Parathyroid adenoma (tissue), 2 donors: ENCODE measurements around the gene KRTAP10-9.

Source experiments
- H2AFZ ChIP-seq: fragments of 300-600 bp; sonication (generic); one replicate; pipeline ENCODE4 v1.7.0; 2017; ENCODE audit warnings: antibody characterized with exemption, mild to moderate bottlenecking
- H3K27ac ChIP-seq: fragments of 300-600 bp; sonication (generic); one replicate; pipeline ENCODE4 v1.7.0; 2017
- H3K27me3 ChIP-seq: fragments of 300-600 bp; sonication (generic); one replicate; pipeline ENCODE4 v1.7.0; 2017; ENCODE audit warnings: low read length; ENCODE audit not compliant: control insufficient read depth, insufficient read depth
- H3K36me3 ChIP-seq: fragments of 300-600 bp; sonication (generic); one replicate; pipeline ENCODE4 v1.7.0; 2017; ENCODE audit warnings: low read length; ENCODE audit not compliant: control insufficient read depth, insufficient read depth
- H3K4me1 ChIP-seq: fragments of 300-600 bp; sonication (generic); one replicate; pipeline ENCODE4 v1.7.0; 2017; ENCODE audit warnings: control low read depth
- H3K4me2 ChIP-seq: fragments of 300-600 bp; sonication (generic); one replicate; pipeline ENCODE4 v1.7.0; 2017; ENCODE audit warnings: low read length
- H3K4me3 ChIP-seq: fragments of 300-600 bp; sonication (generic); one replicate; pipeline ENCODE4 v1.7.0; 2017; ENCODE audit warnings: low read depth, low read length
- H3K79me2 ChIP-seq: fragments of 300-600 bp; sonication (generic); one replicate; pipeline ENCODE4 v1.7.0; 2017; ENCODE audit warnings: control low read depth
- H3K9ac ChIP-seq: fragments of 300-600 bp; sonication (generic); one replicate; pipeline ENCODE4 v1.7.0; 2017; ENCODE audit warnings: mild to moderate bottlenecking
- H3K9me3 ChIP-seq: fragments of 300-600 bp; sonication (generic); one replicate; pipeline ENCODE4 v1.7.0; 2017; ENCODE audit warnings: low read length; ENCODE audit not compliant: control insufficient read depth
- TF ChIP-seq, protein P1 (sequence below): fragments of 300-600 bp; sonication (generic); IDR thresholded peaks from one replicate; pipeline ENCODE4 v1.7.0; 2017; ENCODE audit warnings: antibody characterized with exemption, mild to moderate bottlenecking
- donor health status: primary hyperparathyroidism.

The KRTAP10-9 gene

DNA sequence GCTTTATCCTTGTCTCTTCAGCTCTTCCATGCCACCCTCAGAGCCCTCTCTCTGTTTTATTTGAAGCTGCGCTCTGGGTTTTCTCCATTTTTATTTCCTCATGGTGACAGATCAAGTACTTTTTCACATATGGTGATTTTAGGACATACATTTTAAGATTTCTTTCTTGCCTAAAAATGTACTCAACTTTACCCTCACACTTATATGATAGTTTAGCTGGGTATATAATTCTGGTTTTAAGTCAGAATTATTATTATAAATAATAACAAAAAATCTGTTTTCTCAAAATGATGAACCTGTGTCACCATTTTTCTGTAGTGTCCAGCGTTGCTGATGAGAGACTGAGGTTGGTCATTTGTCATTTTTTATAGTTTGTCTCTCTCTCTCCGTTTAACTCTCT, 45.7 kb upstream of the KRTAP10-9 start:
- Histone ChIP-seq H3K36me3 (no peaks in the 10 kb centered on the region), H3K4me3 (no peak overlapping the region), H3K79me2 (no peaks in the 10 kb centered on the region), H2AFZ (no peak overlapping the region), H3K4me2 (no peak overlapping the region), H3K27me3 (no peaks in the 10 kb centered on the region), H3K9me3 (no peaks in the 10 kb centered on the region), H3K27ac (no peak overlapping the region), H3K4me1 (no peaks in the 10 kb centered on the region), H3K9ac (no peak overlapping the region)
- TF ChIP-seq, protein P1, sequence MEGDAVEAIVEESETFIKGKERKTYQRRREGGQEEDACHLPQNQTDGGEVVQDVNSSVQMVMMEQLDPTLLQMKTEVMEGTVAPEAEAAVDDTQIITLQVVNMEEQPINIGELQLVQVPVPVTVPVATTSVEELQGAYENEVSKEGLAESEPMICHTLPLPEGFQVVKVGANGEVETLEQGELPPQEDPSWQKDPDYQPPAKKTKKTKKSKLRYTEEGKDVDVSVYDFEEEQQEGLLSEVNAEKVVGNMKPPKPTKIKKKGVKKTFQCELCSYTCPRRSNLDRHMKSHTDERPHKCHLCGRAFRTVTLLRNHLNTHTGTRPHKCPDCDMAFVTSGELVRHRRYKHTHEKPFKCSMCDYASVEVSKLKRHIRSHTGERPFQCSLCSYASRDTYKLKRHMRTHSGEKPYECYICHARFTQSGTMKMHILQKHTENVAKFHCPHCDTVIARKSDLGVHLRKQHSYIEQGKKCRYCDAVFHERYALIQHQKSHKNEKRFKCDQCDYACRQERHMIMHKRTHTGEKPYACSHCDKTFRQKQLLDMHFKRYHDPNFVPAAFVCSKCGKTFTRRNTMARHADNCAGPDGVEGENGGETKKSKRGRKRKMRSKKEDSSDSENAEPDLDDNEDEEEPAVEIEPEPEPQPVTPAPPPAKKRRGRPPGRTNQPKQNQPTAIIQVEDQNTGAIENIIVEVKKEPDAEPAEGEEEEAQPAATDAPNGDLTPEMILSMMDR: no peak

- TF ChIP-seq, protein P1: no peak
- no peaks in the 10 kb centered on the region for H3K27me3 ChIP-seq
Measured at GRCh38 chr21:44582055-44582454, 44.8 kb upstream of the KRTAP10-9 start.

DNA sequence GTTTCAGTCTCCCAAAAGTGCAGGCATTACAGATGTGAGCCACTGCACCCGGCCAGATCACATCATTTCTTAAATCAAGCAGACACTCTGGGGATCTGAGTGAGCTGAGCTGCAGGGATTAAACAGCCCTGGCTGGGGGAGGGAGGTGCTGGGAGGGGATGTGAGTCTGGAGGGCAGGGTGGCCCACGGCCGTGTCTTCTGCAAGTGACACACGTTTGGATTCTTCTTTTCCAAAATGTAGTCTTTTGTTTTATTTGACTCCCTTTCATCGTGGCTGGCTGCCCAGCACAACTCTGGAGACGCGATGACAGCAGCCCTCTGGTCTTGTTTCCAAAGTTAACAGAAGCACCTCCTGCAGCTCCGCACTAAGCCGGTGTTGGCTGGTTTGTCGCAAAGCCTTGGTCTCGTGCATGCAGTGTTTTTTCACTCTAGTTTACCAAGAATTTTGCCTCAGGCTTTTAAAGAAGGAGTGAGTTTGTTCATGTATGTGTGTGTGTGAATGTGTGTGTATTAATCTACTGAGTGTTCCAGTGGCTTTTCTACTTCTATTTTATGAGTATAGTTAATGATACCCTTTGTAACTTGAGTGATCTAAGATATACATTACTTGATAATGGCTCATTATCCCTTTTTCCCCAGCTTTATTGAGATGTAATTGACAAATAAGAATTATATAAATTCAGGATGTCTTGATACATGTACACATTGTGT, 43.6 kb upstream of the KRTAP10-9 start:
- H3K27me3 ChIP-seq: no peaks in the 10 kb centered on the region
- H3K79me2 ChIP-seq: no peaks in the 10 kb centered on the region
- H3K4me3 ChIP-seq: no peak overlapping the region
- TF ChIP-seq, protein P1: no peak
- no peaks in the 10 kb centered on the region for H3K36me3 ChIP-seq
- H2AFZ ChIP-seq: no peak overlapping the region
- H3K27ac ChIP-seq: no peak overlapping the region
- no peaks in the 10 kb centered on the region for H3K9me3 ChIP-seq
- no peak overlapping the region for H3K9ac ChIP-seq
- H3K4me2 ChIP-seq: no peak overlapping the region
- H3K4me1 ChIP-seq: no peaks in the 10 kb centered on the region

More at GRCh38 chr21:44582055-44582454, 44.8 kb upstream of the KRTAP10-9 start:
- no peak overlapping the region for H3K4me3 ChIP-seq
- no peaks in the 10 kb centered on the region for H3K79me2 ChIP-seq
- no peaks in the 10 kb centered on the region for H3K4me1 ChIP-seq
- no peaks in the 10 kb centered on the region for H3K9me3 ChIP-seq
- H3K27ac ChIP-seq: no peak overlapping the region
- H3K4me2 ChIP-seq: no peak overlapping the region
- H2AFZ ChIP-seq: no peak overlapping the region
- H3K9ac ChIP-seq: no peak overlapping the region
- H3K36me3 ChIP-seq: no peaks in the 10 kb centered on the region

GRCh38 chr21:44583800-44584147, 43.1 kb upstream of the KRTAP10-9 start:
- Histone ChIP-seq H3K9me3 (no peaks in the 10 kb centered on the region), H2AFZ (no peak overlapping the region), H3K79me2 (no peaks in the 10 kb centered on the region), H3K36me3 (no peaks in the 10 kb centered on the region), H3K27me3 (no peaks in the 10 kb centered on the region), H3K4me3 (no peak overlapping the region), H3K4me1 (no peaks in the 10 kb centered on the region), H3K4me2 (no peak overlapping the region), H3K9ac (no peak overlapping the region), H3K27ac (no peak overlapping the region)
- TF ChIP-seq, protein P1: no peak

DNA sequence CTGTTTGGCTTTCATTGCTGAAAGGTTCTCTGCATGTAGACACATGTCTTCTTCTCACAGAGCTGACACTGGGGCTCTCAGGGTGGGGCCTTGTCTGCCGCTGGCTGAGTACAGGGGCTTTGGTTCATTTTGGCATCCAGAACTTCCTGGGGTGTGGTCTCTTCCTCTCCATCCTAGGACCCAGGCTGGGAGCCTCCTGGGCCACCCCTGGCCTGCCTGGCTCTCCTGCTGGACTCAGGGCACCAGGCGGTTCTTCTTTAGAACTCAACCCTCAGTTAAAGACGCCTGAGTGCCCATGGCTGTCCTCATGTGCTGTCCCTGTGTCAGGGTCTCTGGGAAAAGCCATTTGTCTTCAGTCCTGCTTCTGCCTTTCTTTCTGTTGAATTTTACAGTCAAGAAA, 41.0 kb upstream of the KRTAP10-9 start:
- Histone ChIP-seq H3K4me1 (no peaks in the 10 kb centered on the region), H3K4me3 (no peak overlapping the region), H3K4me2 (no peak overlapping the region), H3K36me3 (no peaks in the 10 kb centered on the region), H3K27me3 (no peaks in the 10 kb centered on the region), H2AFZ (no peak overlapping the region), H3K79me2 (no peaks in the 10 kb centered on the region), H3K27ac (no peak overlapping the region), H3K9me3 (no peaks in the 10 kb centered on the region), H3K9ac (no peak overlapping the region)
- TF ChIP-seq, protein P1: no peak
